HG03457 (cell line): ENCODE results near the gene COL12A1.

Experiments
- ATAC-seq: cut with Tn5 transposase; IDR thresholded peaks from one replicate; pipeline ENCODE4 v1.9.1; 2021; ENCODE audit warnings: moderate number of reproducible peaks; ENCODE audit not compliant: unreplicated experiment

The COL12A1 gene

GRCh38 chr6:75145976-75146375 is 59.9 kb downstream of the COL12A1 start:
- no peak for ATAC-seq

- no peak for ATAC-seq
Measured at GRCh38 chr6:75145211-75145610, 60.6 kb downstream of the COL12A1 start.

GRCh38 chr6:75144386-75144785 is 61.5 kb downstream of the COL12A1 start:
- no peak for ATAC-seq

GRCh38 chr6:75143191-75143590 is 62.7 kb downstream of the COL12A1 start:
- no peak for ATAC-seq

- ATAC-seq: no peak
Measured at GRCh38 chr6:75142721-75143120, 63.1 kb downstream of the COL12A1 start.

GRCh38 chr6:75135876-75136275 is 70.0 kb downstream of the COL12A1 start:
- ATAC-seq: no peak

GRCh38 chr6:75135450-75135849 is 70.4 kb downstream of the COL12A1 start:
- ATAC-seq: no peak

- no peak for ATAC-seq
Measured at GRCh38 chr6:75130784-75131183, 75.1 kb downstream of the COL12A1 start.

- no peak for ATAC-seq
Measured at GRCh38 chr6:75128878-75129570, 76.8 kb downstream of the COL12A1 start.

GRCh38 chr6:75126518-75126917 is 79.3 kb downstream of the COL12A1 start:
- ATAC-seq: no peak

GRCh38 chr6:75124983-75125382 is 80.9 kb downstream of the COL12A1 start:
- no peak for ATAC-seq

- no peak for ATAC-seq
Measured at GRCh38 chr6:75124085-75124484, 81.8 kb downstream of the COL12A1 start.

GRCh38 chr6:75118925-75119515 is 86.8 kb downstream of the COL12A1 start:
- no peak for ATAC-seq

GRCh38 chr6:75117701-75118100 is 88.2 kb downstream of the COL12A1 start:
- ATAC-seq: no peak

GRCh38 chr6:75116946-75117345 is 88.9 kb downstream of the COL12A1 start:
- ATAC-seq: no peak

- no peak for ATAC-seq
Measured at GRCh38 chr6:75115481-75115880, 90.4 kb downstream of the COL12A1 start.

GRCh38 chr6:75114806-75115205 is 91.0 kb downstream of the COL12A1 start:
- no peak for ATAC-seq

- ATAC-seq: no peak
Measured at GRCh38 chr6:75114195-75114594, 91.7 kb downstream of the COL12A1 start.

- ATAC-seq: no peak
Measured at GRCh38 chr6:75113446-75113845, 92.4 kb downstream of the COL12A1 start.

- no peak for ATAC-seq
Measured at GRCh38 chr6:75109765-75110164, 96.1 kb downstream of the COL12A1 start.

GRCh38 chr6:75109022-75109421 is 96.8 kb downstream of the COL12A1 start:
- ATAC-seq: no peak

- ATAC-seq: no peak
Measured at GRCh38 chr6:75108333-75108974, 97.4 kb downstream of the COL12A1 start.
